ENCODE measurements around the gene RGS1.

RGS1 gene

GRCh38 chr1:192554904-192555303, 20.7 kb upstream of the RGS1 start:
- DNase-seq = no peak

GRCh38 chr1:192555399-192555798, 20.2 kb upstream of the RGS1 start:
- no peak for DNase-seq

GRCh38 chr1:192557841-192558595, 17.6 kb upstream of the RGS1 start:
- DNase-seq = no peak

GRCh38 chr1:192559115-192560006, 16.2 kb upstream of the RGS1 start:
- no peak for DNase-seq

GRCh38 chr1:192561301-192561700, 14.3 kb upstream of the RGS1 start:
- DNase-seq = no peak

- DNase-seq = no peak
Measured at GRCh38 chr1:192563129-192563528, 12.4 kb upstream of the RGS1 start.

- no peak for DNase-seq
Measured at GRCh38 chr1:192564099-192564498, 11.5 kb upstream of the RGS1 start.

- DNase-seq = no peak
Measured at GRCh38 chr1:192565946-192566345, 9.6 kb upstream of the RGS1 start.

GRCh38 chr1:192566657-192567056, 8.9 kb upstream of the RGS1 start:
- DNase-seq = no peak

GRCh38 chr1:192568063-192568462, 7.5 kb upstream of the RGS1 start:
- no peak for DNase-seq

- DNase-seq = no peak
Measured at GRCh38 chr1:192571668-192572067, 3.9 kb upstream of the RGS1 start.

GRCh38 chr1:192573499-192573898, 2.1 kb upstream of the RGS1 start:
- no peak for DNase-seq

- DNase-seq = no peak
Measured at GRCh38 chr1:192574073-192574472, 1.5 kb upstream of the RGS1 start.

- DNase-seq = no peak
Measured at GRCh38 chr1:192576190-192577144, 894 bp downstream of the RGS1 start.

GRCh38 chr1:192577145-192578140, 1.9 kb downstream of the RGS1 start:
- no peak for DNase-seq

GRCh38 chr1:192578144-192578909, 2.8 kb downstream of the RGS1 start:
- no peak for DNase-seq

GRCh38 chr1:192579010-192579738, 3.6 kb downstream of the RGS1 start:
- DNase-seq = no peak

- no peak for DNase-seq
Measured at GRCh38 chr1:192580351-192580962, 4.9 kb downstream of the RGS1 start.

GRCh38 chr1:192581131-192581927, 5.8 kb downstream of the RGS1 start:
- DNase-seq = no peak
